ENCODE data around the gene GRAMD4.

- TF ChIP-seq CTCF (IDR thresholded peaks at IDR 0.05), result no peak
- TF ChIP-seq POLR2A (IDR thresholded peaks at IDR 0.05), result no peak
Observed at GRCh38 chr22:46598224-46598623, 22.0 kb upstream of the GRAMD4 start.

Data from uterus (tissue), 2 donors.